ENCODE data around the gene SCYGR2.

DNA sequence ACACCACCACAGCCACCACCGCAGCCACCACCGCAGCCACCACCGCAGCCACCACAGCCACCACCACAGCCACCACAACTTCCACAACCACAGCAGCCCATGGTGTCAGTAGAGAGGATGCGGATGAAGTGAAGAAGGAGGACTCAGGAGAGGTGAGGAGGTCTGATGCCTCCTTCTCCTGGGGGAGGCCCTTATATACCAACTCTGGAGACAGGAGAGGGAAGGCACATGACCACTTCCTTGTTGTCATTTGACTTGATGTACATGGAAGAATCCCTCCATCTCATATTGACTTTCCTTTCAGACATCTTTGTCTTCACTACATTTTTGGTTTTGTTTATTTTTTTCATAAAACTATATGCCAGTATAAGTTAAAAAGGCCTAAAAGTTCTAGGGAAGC is 16.0 kb downstream of the SCYGR2 start, which contains the start of gene SCYGR3:
- no peak for TF ChIP-seq RAD21 (IDR thresholded peaks at IDR 0.05; ENCODE audit: low read length)
- TF ChIP-seq TCF12 (IDR thresholded peaks at IDR 0.05): no peak
- no peak for TF ChIP-seq EZH2phosphoT487 (IDR thresholded peaks at IDR 0.05; ENCODE audit: borderline replicate concordance, low read depth)
- TF ChIP-seq, protein P1, sequence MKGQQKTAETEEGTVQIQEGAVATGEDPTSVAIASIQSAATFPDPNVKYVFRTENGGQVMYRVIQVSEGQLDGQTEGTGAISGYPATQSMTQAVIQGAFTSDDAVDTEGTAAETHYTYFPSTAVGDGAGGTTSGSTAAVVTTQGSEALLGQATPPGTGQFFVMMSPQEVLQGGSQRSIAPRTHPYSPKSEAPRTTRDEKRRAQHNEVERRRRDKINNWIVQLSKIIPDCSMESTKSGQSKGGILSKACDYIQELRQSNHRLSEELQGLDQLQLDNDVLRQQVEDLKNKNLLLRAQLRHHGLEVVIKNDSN (IDR thresholded peaks at IDR 0.05; ENCODE audit: borderline replicate concordance, low read depth): no peak
- TF ChIP-seq CTCF (IDR thresholded peaks at IDR 0.05): no peak
